HepG2 (cell line): ENCODE data around the gene MEAK7. TPM values are rescaled to one million over a fixed set of nuclear protein-coding genes. Genes with fewer than 3 reads are reported as not detected.

Experiments used
- ATAD3A ChIP-seq: sonication (generic); formaldehyde crosslinking; IDR thresholded peaks from 2 replicates; pipeline ENCODE4 v1.4.0; 2020; ENCODE audit warnings: missing genetic modification reagents
- BRCA1 ChIP-seq: sonication (generic); formaldehyde crosslinking; IDR thresholded peaks from 2 replicates; pipeline ENCODE4 v1.4.0; 2020; ENCODE audit warnings: missing genetic modification reagents
- CHCHD3 ChIP-seq: sonication (generic); formaldehyde crosslinking; IDR thresholded peaks from 2 replicates; pipeline ENCODE4 v1.8.0; 2022; ENCODE audit warnings: mild to moderate bottlenecking, missing genetic modification reagents, moderate library complexity
- GPBP1L1 ChIP-seq: sonication (generic); formaldehyde crosslinking; IDR thresholded peaks from 2 replicates; pipeline ENCODE4 v1.5.0; 2020; ENCODE audit warnings: mild to moderate bottlenecking, missing genetic modification reagents
- HOXA3 ChIP-seq: sonication (generic); formaldehyde crosslinking; IDR thresholded peaks from 2 replicates; pipeline ENCODE4 v1.5.0; 2020; ENCODE audit warnings: missing genetic modification reagents
- JDP2 ChIP-seq: sonication (generic); formaldehyde crosslinking; IDR thresholded peaks from 2 replicates; pipeline ENCODE4 v1.8.1; 2022; ENCODE audit warnings: missing genetic modification reagents, borderline replicate concordance
- KAT2B ChIP-seq: fragments of 150-350 bp; IDR thresholded peaks from 2 replicates; pipeline ENCODE4 v1.6.1; 2014; ENCODE audit warnings: low read depth, low read length, borderline replicate concordance
- NKX3-1 ChIP-seq: sonication (generic); formaldehyde crosslinking; IDR thresholded peaks from 2 replicates; pipeline ENCODE4 v1.5.0; 2020; ENCODE audit warnings: missing genetic modification reagents
- PHB2 ChIP-seq: fragments of 450-650 bp; IDR thresholded peaks from 2 replicates; pipeline ENCODE4 v1.6.1; 2018; ENCODE audit not compliant: partially characterized antibody
- RFX3 ChIP-seq: IDR thresholded peaks from 2 replicates; pipeline ENCODE4 v1.6.1; 2016; ENCODE audit warnings: missing biosample characterization, missing genetic modification reagents
- RORA ChIP-seq: sonication (generic); formaldehyde crosslinking; IDR thresholded peaks from 2 replicates; pipeline ENCODE4 v1.5.0; 2020; ENCODE audit warnings: mild to moderate bottlenecking, missing genetic modification reagents, moderate library complexity
- STAT6 ChIP-seq: sonication (generic); formaldehyde crosslinking; IDR thresholded peaks from 2 replicates; pipeline ENCODE4 v1.4.0; 2020; ENCODE audit warnings: missing genetic modification reagents, mild to moderate bottlenecking, borderline replicate concordance
- TSC22D2 ChIP-seq: sonication (generic); formaldehyde crosslinking; IDR thresholded peaks from 2 replicates; pipeline ENCODE4 v1.5.1; 2020; ENCODE audit warnings: missing genetic modification reagents, mild to moderate bottlenecking, borderline replicate concordance
- ZNF282 ChIP-seq: fragments of 450-650 bp; IDR thresholded peaks from 2 replicates; pipeline ENCODE4 v1.6.1; 2018; ENCODE audit not compliant: partially characterized antibody
- ZNF468 ChIP-seq: sonication (generic); formaldehyde crosslinking; IDR thresholded peaks from 2 replicates; pipeline ENCODE4 v1.8.0; 2022; ENCODE audit warnings: mild to moderate bottlenecking, moderate library complexity, missing genetic modification reagents
- ZSCAN31 ChIP-seq: sonication (generic); formaldehyde crosslinking; IDR thresholded peaks from 2 replicates; pipeline ENCODE4 v1.5.0; 2020; ENCODE audit warnings: low read depth, mild to moderate bottlenecking, missing genetic modification reagents
- ZZZ3 ChIP-seq: sonication (generic); formaldehyde crosslinking; IDR thresholded peaks from 2 replicates; pipeline ENCODE4 v1.4.0; 2020; ENCODE audit warnings: missing genetic modification reagents, mild to moderate bottlenecking, borderline replicate concordance
- polyA plus RNA-seq, 8 experiments: library from polyadenylated mRNA; depleted of rRNA in 3 of 8; stranded (reverse) in 7 of 8; unstranded in 1 of 8; fragments of >200 nt; fragmentation: Illumina TruSeq in 4 of 8; extraction: Trizol in 4 of 8; gene quantifications; 2 replicates each; pipeline versions ENCODE4 v1.2.1 to v1.2.3, GENCODE V29; 2011 to 2016; ENCODE audit warnings: low read depth in 4 of 8, missing spikeins in 1 of 8, mixed read lengths in 1 of 8; ENCODE audit not compliant: insufficient read depth in 1 of 8
- total RNA-seq, 5 experiments: library from RNA; depleted of rRNA; stranded (reverse); fragments of >200 nt; fragmentation: Illumina TruSeq; extraction: Trizol; gene quantifications; 2 replicates each; pipeline ENCODE4 v1.2.3, GENCODE V29; 2016; ENCODE audit warnings: low read depth in 1 of 5
- TF ChIP-seq, protein P1 (sequence below): sonication (generic); formaldehyde crosslinking; IDR thresholded peaks from 2 replicates; pipeline ENCODE4 v1.4.0; 2020; ENCODE audit warnings: missing genetic modification reagents
- TF ChIP-seq, protein P2 (sequence below): sonication (generic); formaldehyde crosslinking; IDR thresholded peaks from 2 replicates; pipeline ENCODE4 v1.8.0; 2022; ENCODE audit warnings: missing genetic modification reagents, mild to moderate bottlenecking, borderline replicate concordance
- TF ChIP-seq, protein P3 (sequence below): fragments of 450-650 bp; IDR thresholded peaks from 2 replicates; pipeline ENCODE4 v1.6.1; 2017
- TF ChIP-seq, protein P4 (sequence below): sonication (generic); formaldehyde crosslinking; IDR thresholded peaks from 2 replicates; pipeline ENCODE4 v1.8.0; 2022; ENCODE audit warnings: mild to moderate bottlenecking, missing genetic modification reagents, borderline replicate concordance

MEAK7 gene
- total and polyA plus RNA-seq, 2 of the 13 experiments (the other 11 are each of a cell fraction or from before 2014, with no cell fraction given), result 11.8 to 14.7 TPM

DNA sequence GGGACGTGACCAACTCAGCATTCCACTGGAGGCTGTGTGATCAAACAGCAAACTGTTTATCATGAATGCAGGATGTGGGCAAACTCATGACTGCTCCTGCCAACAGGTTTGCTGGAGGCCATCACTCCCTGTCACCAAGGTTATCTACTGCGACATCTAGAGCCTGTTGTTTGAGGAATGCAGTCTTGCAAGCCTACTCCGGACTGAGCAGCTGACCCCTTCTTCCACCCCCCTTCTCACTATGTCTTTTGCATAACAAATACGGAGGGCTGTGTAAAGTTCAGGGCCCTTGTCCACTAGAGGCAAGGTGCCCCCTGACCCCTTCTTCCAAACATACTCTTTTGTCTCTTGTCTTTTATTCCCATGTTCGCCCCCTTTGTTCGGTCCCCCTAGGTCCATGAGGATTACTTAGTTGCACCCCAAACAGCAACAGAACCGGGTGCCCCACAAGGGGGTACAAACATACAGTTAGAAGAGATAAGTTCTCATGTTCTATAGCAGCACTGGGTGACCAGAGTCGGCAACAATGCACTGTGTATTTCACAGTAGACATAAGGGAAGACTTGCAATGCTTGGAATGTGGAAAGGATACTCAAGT lies 28.7 kb downstream of the MEAK7 start (continued):
- TF ChIP-seq, protein P1, sequence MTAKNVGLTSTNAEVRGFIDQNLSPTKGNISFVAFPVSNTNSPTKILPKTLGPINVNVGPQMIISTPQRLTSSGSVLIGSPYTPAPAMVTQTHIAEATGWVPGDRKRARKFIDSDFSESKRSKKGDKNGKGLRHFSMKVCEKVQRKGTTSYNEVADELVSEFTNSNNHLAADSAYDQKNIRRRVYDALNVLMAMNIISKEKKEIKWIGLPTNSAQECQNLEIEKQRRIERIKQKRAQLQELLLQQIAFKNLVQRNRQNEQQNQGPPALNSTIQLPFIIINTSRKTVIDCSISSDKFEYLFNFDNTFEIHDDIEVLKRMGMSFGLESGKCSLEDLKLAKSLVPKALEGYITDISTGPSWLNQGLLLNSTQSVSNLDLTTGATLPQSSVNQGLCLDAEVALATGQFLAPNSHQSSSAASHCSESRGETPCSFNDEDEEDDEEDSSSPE (CRISPR knock-in tag), result no peak
- no peak for TF ChIP-seq KAT2B
- TF ChIP-seq PHB2, result no peak
- TF ChIP-seq, protein P2, sequence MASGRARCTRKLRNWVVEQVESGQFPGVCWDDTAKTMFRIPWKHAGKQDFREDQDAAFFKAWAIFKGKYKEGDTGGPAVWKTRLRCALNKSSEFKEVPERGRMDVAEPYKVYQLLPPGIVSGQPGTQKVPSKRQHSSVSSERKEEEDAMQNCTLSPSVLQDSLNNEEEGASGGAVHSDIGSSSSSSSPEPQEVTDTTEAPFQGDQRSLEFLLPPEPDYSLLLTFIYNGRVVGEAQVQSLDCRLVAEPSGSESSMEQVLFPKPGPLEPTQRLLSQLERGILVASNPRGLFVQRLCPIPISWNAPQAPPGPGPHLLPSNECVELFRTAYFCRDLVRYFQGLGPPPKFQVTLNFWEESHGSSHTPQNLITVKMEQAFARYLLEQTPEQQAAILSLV (CRISPR knock-in tag), result no peak
- TF ChIP-seq ZZZ3 (CRISPR knock-in tag), result no peak
- no peak for TF ChIP-seq ZNF282
- TF ChIP-seq JDP2, result no peak
- TF ChIP-seq BRCA1 (CRISPR knock-in tag), result no peak
- no peak for TF ChIP-seq RORA (CRISPR knock-in tag)
- TF ChIP-seq, protein P3, sequence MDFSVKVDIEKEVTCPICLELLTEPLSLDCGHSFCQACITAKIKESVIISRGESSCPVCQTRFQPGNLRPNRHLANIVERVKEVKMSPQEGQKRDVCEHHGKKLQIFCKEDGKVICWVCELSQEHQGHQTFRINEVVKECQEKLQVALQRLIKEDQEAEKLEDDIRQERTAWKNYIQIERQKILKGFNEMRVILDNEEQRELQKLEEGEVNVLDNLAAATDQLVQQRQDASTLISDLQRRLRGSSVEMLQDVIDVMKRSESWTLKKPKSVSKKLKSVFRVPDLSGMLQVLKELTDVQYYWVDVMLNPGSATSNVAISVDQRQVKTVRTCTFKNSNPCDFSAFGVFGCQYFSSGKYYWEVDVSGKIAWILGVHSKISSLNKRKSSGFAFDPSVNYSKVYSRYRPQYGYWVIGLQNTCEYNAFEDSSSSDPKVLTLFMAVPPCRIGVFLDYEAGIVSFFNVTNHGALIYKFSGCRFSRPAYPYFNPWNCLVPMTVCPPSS, result no peak
- TF ChIP-seq ZSCAN31 (CRISPR knock-in tag), result no peak
- TF ChIP-seq, protein P4, sequence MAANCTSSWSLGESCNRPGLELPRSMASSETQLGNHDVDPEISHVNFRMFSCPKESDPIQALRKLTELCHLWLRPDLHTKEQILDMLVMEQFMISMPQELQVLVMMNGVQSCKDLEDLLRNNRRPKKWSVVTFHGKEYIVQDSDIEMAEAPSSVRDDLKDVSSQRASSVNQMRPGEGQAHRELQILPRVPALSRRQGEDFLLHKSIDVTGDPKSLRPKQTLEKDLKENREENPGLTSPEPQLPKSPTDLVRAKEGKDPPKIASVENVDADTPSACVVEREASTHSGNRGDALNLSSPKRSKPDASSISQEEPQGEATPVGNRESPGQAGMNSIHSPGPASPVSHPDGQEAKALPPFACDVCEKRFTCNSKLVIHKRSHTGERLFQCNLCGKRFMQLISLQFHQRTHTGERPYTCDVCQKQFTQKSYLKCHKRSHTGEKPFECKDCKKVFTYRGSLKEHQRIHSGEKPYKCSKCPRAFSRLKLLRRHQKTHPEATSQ (CRISPR knock-in tag), result no peak
- no peak for TF ChIP-seq CHCHD3 (CRISPR knock-in tag)
- no peak for TF ChIP-seq RFX3 (CRISPR knock-in tag)
- TF ChIP-seq NKX3-1, result no peak
- no peak for TF ChIP-seq STAT6 (CRISPR knock-in tag)
- TF ChIP-seq ATAD3A (CRISPR knock-in tag), result no peak
- TF ChIP-seq TSC22D2 (CRISPR knock-in tag), result no peak
- peak; percentile 44; the same call in 1 of the 2 replicates for TF ChIP-seq HOXA3
- TF ChIP-seq GPBP1L1 (CRISPR knock-in tag), result no peak
- TF ChIP-seq ZNF468 (CRISPR knock-in tag), result no peak
